SU-DHL-6 (cell line): ENCODE data around the gene SLC16A10.

ENCODE experiments used
- H2AFZ ChIP-seq: fragments of 200-600 bp; sonication (generic); 2 replicates; pipeline ENCODE4 v1.6.1; 2014; ENCODE audit warnings: low read depth, mild to moderate bottlenecking, moderate library complexity, mixed read lengths, antibody characterized with exemption, low read length; ENCODE audit not compliant: severe bottlenecking
- H3F3A ChIP-seq: fragments of 200-600 bp; shearing (Covaris generic); 2 replicates; pipeline ENCODE4 v1.6.0; 2016; ENCODE audit warnings: antibody characterized with exemption, mild to moderate bottlenecking; ENCODE audit not compliant: insufficient read depth
- H3K27ac ChIP-seq: fragments of 200-600 bp; sonication (generic); 2 replicates; pipeline ENCODE4 v1.5.1; 2016; ENCODE audit warnings: low read depth, mild to moderate bottlenecking, low read length, moderate library complexity, mixed read lengths
- H3K27me3 ChIP-seq: fragments of 200-600 bp; sonication (generic), shearing (Covaris generic); 2 replicates; pipeline ENCODE4 v1.6.0; 2014; ENCODE audit warnings: mild to moderate bottlenecking, low read length
- H3K36me3 ChIP-seq: fragments of 200-600 bp; sonication (generic); 2 replicates; pipeline ENCODE4 v1.6.1; 2014; ENCODE audit warnings: mild to moderate bottlenecking, low read length, mixed read lengths
- H3K4me2 ChIP-seq: fragments of 300-600, 200-600 bp; shearing (Covaris generic), sonication (generic); 2 replicates; pipeline ENCODE4 v1.6.0; 2014; ENCODE audit warnings: low read length, low read depth, mild to moderate bottlenecking; ENCODE audit not compliant: poor library complexity, severe bottlenecking
- H3K4me3 ChIP-seq: fragments of 200-600 bp; sonication (generic); 2 replicates; pipeline ENCODE4 v1.5.1; 2014; ENCODE audit warnings: antibody characterized with exemption, low read length, mild to moderate bottlenecking, mixed read lengths; ENCODE audit not compliant: insufficient read depth, poor library complexity, severe bottlenecking
- H3K79me2 ChIP-seq: fragments of 200-600 bp; sonication (generic); 2 replicates; pipeline ENCODE4 v1.6.1; 2014; ENCODE audit warnings: mild to moderate bottlenecking, low read length, moderate library complexity; ENCODE audit not compliant: insufficient read depth
- H3K9ac ChIP-seq: fragments of 200-600 bp; sonication (generic); 2 replicates; pipeline ENCODE4 v1.7.0; 2014; ENCODE audit warnings: mild to moderate bottlenecking, low read length
- H3K9me2 ChIP-seq: fragments of 200-600 bp; sonication (generic); replicated peaks from 2 replicates; pipeline ENCODE4 v1.6.1; 2014; ENCODE audit warnings: low read length; ENCODE audit not compliant: insufficient read depth
- H3K9me3 ChIP-seq: fragments of 200-600 bp; sonication (generic); 2 replicates; pipeline ENCODE4 v1.6.1; 2014; ENCODE audit warnings: low read length, mixed read lengths; ENCODE audit not compliant: insufficient read depth
- H4K20me1 ChIP-seq: fragments of 200-600 bp; sonication (generic); 2 replicates; pipeline ENCODE4 v1.6.1; 2014; ENCODE audit warnings: low read depth, mild to moderate bottlenecking, antibody characterized with exemption, low read length, moderate library complexity, mixed read lengths
- CTCF ChIP-seq: fragments of 200-600 bp; sonication (generic); IDR thresholded peaks from one replicate; pipeline ENCODE4 v1.5.1; 2017; ENCODE audit warnings: antibody characterized with exemption, mild to moderate bottlenecking, low read length, moderate library complexity; ENCODE audit not compliant: insufficient read depth, poor library complexity, severe bottlenecking
- EZH2phosphoT487 ChIP-seq: fragments of 200-600 bp; sonication (generic), shearing (Covaris generic); conservative IDR thresholded peaks from 2 replicates; pipeline ENCODE4 v1.6.1; 2018; ENCODE audit warnings: mild to moderate bottlenecking, antibody characterized with exemption, low read length, moderate library complexity, mixed read lengths

SLC16A10 gene

GRCh38 chr6:111220383-111221031 is 133.2 kb downstream of the SLC16A10 start:
- Histone ChIP-seq H3K9ac (no peak overlapping the region), H3F3A (no peaks in the 10 kb centered on the region), H2AFZ (no peak overlapping the region), H3K36me3 (no peaks in the 10 kb centered on the region), H3K79me2 (no peaks in the 10 kb centered on the region), H3K4me2 (no peak overlapping the region), H3K4me3 (no peak overlapping the region), H3K9me3 (no peaks in the 10 kb centered on the region), H3K27me3 (no peaks in the 10 kb centered on the region), H3K9me2 (no peaks in the 10 kb centered on the region), H4K20me1 (no peaks in the 10 kb centered on the region), H3K27ac (no peak overlapping the region)
- TF ChIP-seq CTCF, result no peak
- no peak for TF ChIP-seq EZH2phosphoT487

DNA sequence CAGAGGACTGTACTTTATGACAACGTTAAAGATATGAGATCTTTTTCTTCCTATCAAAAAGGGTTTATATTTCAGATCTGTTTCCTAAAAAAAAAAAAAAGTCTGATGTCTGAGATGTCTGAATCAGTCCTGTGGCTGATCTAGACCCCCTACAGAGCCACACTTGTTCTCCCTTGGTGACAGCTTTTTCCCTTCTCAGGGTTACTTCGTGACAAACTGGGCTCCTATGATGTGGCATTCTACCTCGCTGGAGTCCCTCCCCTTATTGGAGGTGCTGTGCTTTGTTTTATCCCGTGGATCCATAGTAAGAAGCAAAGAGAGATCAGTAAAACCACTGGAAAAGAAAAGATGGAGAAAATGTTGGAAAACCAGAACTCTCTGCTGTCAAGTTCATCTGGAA is 134.5 kb downstream of the SLC16A10 start:
- Histone ChIP-seq H3K9me3 (no peaks in the 10 kb centered on the region), H3K27me3 (no peaks in the 10 kb centered on the region), H4K20me1 (no peaks in the 10 kb centered on the region), H3K9me2 (no peaks in the 10 kb centered on the region), H3K79me2 (no peaks in the 10 kb centered on the region), H3K4me3 (no peak overlapping the region), H3F3A (no peaks in the 10 kb centered on the region), H3K9ac (no peak overlapping the region), H3K36me3 (no peaks in the 10 kb centered on the region), H2AFZ (no peak overlapping the region), H3K27ac (no peak overlapping the region), H3K4me2 (no peak overlapping the region)
- TF ChIP-seq EZH2phosphoT487, result no peak
- no peak for TF ChIP-seq CTCF

GRCh38 chr6:111222341-111222740 is 135.0 kb downstream of the SLC16A10 start:
- Histone ChIP-seq H3F3A (no peaks in the 10 kb centered on the region), H3K79me2 (no peaks in the 10 kb centered on the region), H3K4me3 (no peak overlapping the region), H3K9me3 (no peaks in the 10 kb centered on the region), H3K9me2 (no peaks in the 10 kb centered on the region), H3K36me3 (no peaks in the 10 kb centered on the region), H3K4me2 (no peak overlapping the region), H3K27me3 (no peaks in the 10 kb centered on the region), H4K20me1 (no peaks in the 10 kb centered on the region), H3K27ac (no peak overlapping the region), H3K9ac (no peak overlapping the region), H2AFZ (no peak overlapping the region)
- TF ChIP-seq EZH2phosphoT487, result no peak
- no peak for TF ChIP-seq CTCF
